WTC11 (cell line): ENCODE data around the gene ST6GAL1. TPM values are rescaled to one million over a fixed set of nuclear protein-coding genes. Genes with fewer than 3 reads are reported as not detected.
"Not testable (repeated sequence)": the region's sequence is repeated elsewhere in the genome, so short reads cannot be mapped to it uniquely, and the experiment has no call there.

Source experiments
- ATAC-seq: fragments of 200-7000 bp; cut with Tn5 transposase; 2 replicates; pipeline ENCODE4 v1.10.0; 2021; ENCODE audit warnings: mild to moderate bottlenecking, moderate library complexity
- CTCF ChIA-PET: fragments of 300-600 bp; sonication (Branson Sonifier 250); formaldehyde crosslinking; loops from one replicate; lab custom pipeline; 2021; ENCODE audit warnings: antibody characterized with exemption; lab: Charles Lee
- POLR2A ChIA-PET: fragments of 350-600 bp; sonication (Branson Sonifier 250); formaldehyde crosslinking; loops from one replicate; lab custom pipeline; 2021; ENCODE audit warnings: antibody characterized with exemption; lab: Charles Lee
- DNase-seq: peaks from one replicate; pipeline ENCODE4 v3.0.0; 2021; ENCODE audit warnings: low spot score
- H3K27ac Mint-ChIP-seq: 2 replicates; pipeline ENCODE4 v1.8.0; 2021; ENCODE audit warnings: mixed read lengths
- H3K27me3 Mint-ChIP-seq: 2 replicates; pipeline ENCODE4 v1.8.0; 2021; ENCODE audit warnings: low read depth, mild to moderate bottlenecking, moderate library complexity, mixed read lengths
- H3K36me3 Mint-ChIP-seq: 2 replicates; pipeline ENCODE4 v1.8.0; 2021; ENCODE audit warnings: mixed read lengths
- H3K4me1 Mint-ChIP-seq: 2 replicates; pipeline ENCODE4 v1.8.0; 2022; ENCODE audit warnings: mixed read lengths
- H3K4me3 Mint-ChIP-seq: 2 replicates; pipeline ENCODE4 v1.8.0; 2021; ENCODE audit warnings: mild to moderate bottlenecking, moderate library complexity, mixed read lengths
- H3K9me3 Mint-ChIP-seq: 2 replicates; pipeline ENCODE4 v1.8.0; 2021; ENCODE audit warnings: mixed read lengths
- ATF1 ChIP-seq: sonication (generic); formaldehyde crosslinking; IDR thresholded peaks from 2 replicates; pipeline ENCODE4 v1.8.1; 2023; ENCODE audit warnings: mild to moderate bottlenecking, moderate library complexity, missing genetic modification reagents
- ATF6 ChIP-seq: sonication (generic); formaldehyde crosslinking; IDR thresholded peaks from 2 replicates; pipeline ENCODE4 v1.8.1; 2023; ENCODE audit warnings: mild to moderate bottlenecking, missing genetic modification reagents
- ELF4 ChIP-seq: sonication (generic); formaldehyde crosslinking; IDR thresholded peaks from 2 replicates; pipeline ENCODE4 v1.8.1; 2022; ENCODE audit warnings: low read depth, mild to moderate bottlenecking, moderate library complexity, missing genetic modification reagents
- ESRRA ChIP-seq: sonication (generic); formaldehyde crosslinking; IDR thresholded peaks from 2 replicates; pipeline ENCODE4 v1.8.1; 2022; ENCODE audit warnings: mild to moderate bottlenecking, missing genetic modification reagents, borderline replicate concordance
- GABPB1 ChIP-seq: sonication (generic); formaldehyde crosslinking; IDR thresholded peaks from 2 replicates; pipeline ENCODE4 v1.8.1; 2023; ENCODE audit warnings: mild to moderate bottlenecking, missing genetic modification reagents
- GTF2I ChIP-seq: fragments of 250-450 bp; sonication (Bioruptor Pico); conservative IDR thresholded peaks from 2 replicates; pipeline ENCODE4 v1.4.0; 2021; ENCODE audit warnings: mild to moderate bottlenecking
- KAT7 ChIP-seq: sonication (generic); formaldehyde crosslinking; IDR thresholded peaks from 2 replicates; pipeline ENCODE4 v1.8.1; 2023; ENCODE audit warnings: missing genetic modification reagents, mild to moderate bottlenecking, borderline replicate concordance
- MYBL2 ChIP-seq: sonication (generic); formaldehyde crosslinking; IDR thresholded peaks from 2 replicates; pipeline ENCODE4 v1.8.1; 2023; ENCODE audit warnings: mild to moderate bottlenecking, moderate library complexity, missing genetic modification reagents
- NR1H2 ChIP-seq: sonication (generic); formaldehyde crosslinking; IDR thresholded peaks from 2 replicates; pipeline ENCODE4 v1.9.0; 2021; ENCODE audit warnings: mild to moderate bottlenecking, moderate library complexity, missing genetic modification reagents
- PRRX2 ChIP-seq: fragments of 250-450 bp; sonication (Bioruptor Pico); IDR thresholded peaks from 2 replicates; pipeline ENCODE4 v1.8.0; 2021; ENCODE audit warnings: mild to moderate bottlenecking
- TEAD1 ChIP-seq: sonication (generic); formaldehyde crosslinking; IDR thresholded peaks from 2 replicates; pipeline ENCODE4 v1.8.0; 2022; ENCODE audit warnings: mild to moderate bottlenecking, missing genetic modification reagents
- USF1 ChIP-seq: sonication (generic); formaldehyde crosslinking; IDR thresholded peaks from 2 replicates; pipeline ENCODE4 v1.8.0; 2022; ENCODE audit warnings: mild to moderate bottlenecking, missing genetic modification reagents
- ZNF219 ChIP-seq: sonication (generic); formaldehyde crosslinking; IDR thresholded peaks from 2 replicates; pipeline ENCODE4 v1.8.0; 2023; ENCODE audit warnings: missing genetic modification reagents, mild to moderate bottlenecking, borderline replicate concordance
- ZNF423 ChIP-seq: fragments of 250-450 bp; sonication (Bioruptor Pico); IDR thresholded peaks from 2 replicates; pipeline ENCODE4 v2.1.2; 2022; ENCODE audit warnings: mild to moderate bottlenecking, moderate library complexity
- ZNF671 ChIP-seq: fragments of 250-450 bp; sonication (Bioruptor Pico); IDR thresholded peaks from 2 replicates; pipeline ENCODE4 v1.8.0; 2021; ENCODE audit warnings: mild to moderate bottlenecking
- total RNA-seq: library from RNA; stranded (reverse); gene quantifications from 3 replicates; pipeline ENCODE4 v1.2.3, GENCODE V29; 2021
- TF ChIP-seq, protein P1 (sequence below): fragments of 250-450 bp; sonication (Bioruptor Pico); IDR thresholded peaks from 2 replicates; pipeline ENCODE4 v1.9.0; 2021; ENCODE audit warnings: mild to moderate bottlenecking
- TF ChIP-seq, protein P2 (sequence below): sonication (generic); formaldehyde crosslinking; IDR thresholded peaks from 2 replicates; pipeline ENCODE4 v1.8.1; 2023; ENCODE audit warnings: mild to moderate bottlenecking, missing genetic modification reagents, moderate library complexity
- TF ChIP-seq, protein P3 (sequence below): sonication (generic); formaldehyde crosslinking; IDR thresholded peaks from 2 replicates; pipeline ENCODE4 v1.8.0; 2022; ENCODE audit warnings: mild to moderate bottlenecking, missing genetic modification reagents
- TF ChIP-seq, protein P4 (sequence below): sonication (generic); formaldehyde crosslinking; IDR thresholded peaks from 2 replicates; pipeline ENCODE4 v1.8.1; 2022; ENCODE audit warnings: missing genetic modification reagents, borderline replicate concordance

The ST6GAL1 gene
- total RNA-seq, 1 experiment from 2014 or later, result 87.5 TPM

DNA sequence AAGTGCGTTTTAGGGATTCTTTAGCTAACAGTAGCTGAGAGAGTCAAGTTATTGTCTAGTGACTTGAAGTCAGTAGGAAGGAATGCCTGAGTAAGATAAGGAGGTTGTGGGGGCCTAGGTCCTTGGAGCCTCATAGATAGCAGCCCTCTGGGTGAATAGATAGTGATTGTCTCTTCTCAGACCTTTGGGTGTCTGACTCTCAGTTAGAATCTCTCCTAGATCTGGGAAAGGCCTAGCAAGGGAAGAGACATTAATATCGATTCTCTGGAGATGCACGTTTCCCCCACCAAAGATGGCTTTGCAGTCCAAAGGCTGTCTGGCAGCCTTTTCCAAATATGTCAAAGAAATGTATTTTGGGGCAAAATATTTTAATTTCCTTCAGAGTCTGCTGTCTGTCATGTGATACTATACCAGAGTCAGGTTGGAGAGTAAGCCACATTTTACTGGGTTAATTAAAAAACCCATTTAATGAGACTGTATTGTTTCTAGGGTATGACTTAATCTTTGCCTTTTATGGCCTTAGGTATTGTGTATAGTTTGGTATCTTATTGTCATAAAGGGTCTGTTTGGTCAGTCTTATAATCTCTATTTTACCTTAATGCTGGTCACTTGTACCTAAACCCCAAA lies 92.2 kb downstream of the ST6GAL1 start:
- H3K4me3 Mint-ChIP-seq, result no peak overlapping the region
- H3K36me3 Mint-ChIP-seq, result peaks cover 17% of the 10 kb centered on the region
- no peaks in the 10 kb centered on the region for H3K27me3 Mint-ChIP-seq
- CTCF ChIA-PET, result interaction anchor here (0.8 to 1.0 kb wide), 2 partner anchors 143 to 173 kb away, joined by 3 read pairs; no protein-coding TSS in a partner anchor
- ATAC-seq (no peak), DNase-seq (no peak)
- POLR2A ChIA-PET, result no interaction called here
- TF ChIP-seq PRRX2, result no peak
- TF ChIP-seq, protein P1, sequence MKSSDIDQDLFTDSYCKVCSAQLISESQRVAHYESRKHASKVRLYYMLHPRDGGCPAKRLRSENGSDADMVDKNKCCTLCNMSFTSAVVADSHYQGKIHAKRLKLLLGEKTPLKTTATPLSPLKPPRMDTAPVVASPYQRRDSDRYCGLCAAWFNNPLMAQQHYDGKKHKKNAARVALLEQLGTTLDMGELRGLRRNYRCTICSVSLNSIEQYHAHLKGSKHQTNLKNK (CRISPR knock-in tag), result no peak
- no peak for TF ChIP-seq ZNF423 (CRISPR knock-in tag)
- no peak for TF ChIP-seq ESRRA (CRISPR knock-in tag)
- TF ChIP-seq GTF2I, result no peak
- TF ChIP-seq, protein P2, sequence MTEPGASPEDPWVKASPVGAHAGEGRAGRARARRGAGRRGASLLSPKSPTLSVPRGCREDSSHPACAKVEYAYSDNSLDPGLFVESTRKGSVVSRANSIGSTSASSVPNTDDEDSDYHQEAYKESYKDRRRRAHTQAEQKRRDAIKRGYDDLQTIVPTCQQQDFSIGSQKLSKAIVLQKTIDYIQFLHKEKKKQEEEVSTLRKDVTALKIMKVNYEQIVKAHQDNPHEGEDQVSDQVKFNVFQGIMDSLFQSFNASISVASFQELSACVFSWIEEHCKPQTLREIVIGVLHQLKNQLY (CRISPR knock-in tag), result no peak
- H3K9me3 Mint-ChIP-seq, result peaks cover 5% of the 10 kb centered on the region
- H3K27ac Mint-ChIP-seq, result no peak overlapping the region
- H3K4me1 Mint-ChIP-seq, result peaks cover 33% of the 10 kb centered on the region

DNA sequence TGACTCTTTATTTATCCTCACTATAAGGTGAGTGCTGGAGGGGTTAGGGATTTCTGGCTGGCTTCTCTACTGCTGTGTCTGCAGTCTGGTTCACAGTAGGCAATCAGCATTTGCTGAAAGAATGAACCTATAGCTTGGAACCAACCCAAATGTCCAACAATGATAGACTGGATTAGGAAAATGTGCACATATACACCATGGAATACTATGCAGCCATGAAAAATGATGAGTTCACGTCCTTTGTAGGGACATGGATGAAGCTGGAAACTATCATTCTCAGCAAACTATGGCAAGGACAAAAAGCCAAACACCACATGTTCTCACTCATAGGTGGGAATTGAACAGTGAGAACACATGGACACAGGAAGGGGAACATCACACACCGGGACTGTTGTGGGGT lies 93.0 kb downstream of the ST6GAL1 start:
- CTCF ChIA-PET, POLR2A ChIA-PET, H3K9me3 Mint-ChIP-seq, ATAC-seq, DNase-seq, H3K27ac Mint-ChIP-seq, H3K27me3 Mint-ChIP-seq, H3K4me3 Mint-ChIP-seq: not testable (repeated sequence)
- H3K4me1 Mint-ChIP-seq, result peaks cover 33% of the 10 kb centered on the region
- peaks cover 15% of the 10 kb centered on the region for H3K36me3 Mint-ChIP-seq

GRCh38 chr3:187024536-187025226 lies 94.4 kb downstream of the ST6GAL1 start:
- ChIA-PET POLR2A (no interaction called here), CTCF (no interaction called here)
- TF ChIP-seq, protein P3, sequence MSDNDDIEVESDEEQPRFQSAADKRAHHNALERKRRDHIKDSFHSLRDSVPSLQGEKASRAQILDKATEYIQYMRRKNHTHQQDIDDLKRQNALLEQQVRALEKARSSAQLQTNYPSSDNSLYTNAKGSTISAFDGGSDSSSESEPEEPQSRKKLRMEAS (CRISPR knock-in tag), result no peak
- TF ChIP-seq ELF4 (CRISPR knock-in tag) (no peak), NR1H2 (CRISPR knock-in tag) (no peak), MYBL2 (CRISPR knock-in tag) (no peak), ZNF671 (CRISPR knock-in tag) (no peak), GABPB1 (CRISPR knock-in tag) (no peak), ATF6 (CRISPR knock-in tag) (no peak), KAT7 (CRISPR knock-in tag) (no peak), ZNF219 (CRISPR knock-in tag) (no peak), ESRRA (CRISPR knock-in tag) (no peak), TEAD1 (CRISPR knock-in tag) (no peak), ATF1 (no peak), USF1 (CRISPR knock-in tag) (no peak)
- TF ChIP-seq, protein P4, sequence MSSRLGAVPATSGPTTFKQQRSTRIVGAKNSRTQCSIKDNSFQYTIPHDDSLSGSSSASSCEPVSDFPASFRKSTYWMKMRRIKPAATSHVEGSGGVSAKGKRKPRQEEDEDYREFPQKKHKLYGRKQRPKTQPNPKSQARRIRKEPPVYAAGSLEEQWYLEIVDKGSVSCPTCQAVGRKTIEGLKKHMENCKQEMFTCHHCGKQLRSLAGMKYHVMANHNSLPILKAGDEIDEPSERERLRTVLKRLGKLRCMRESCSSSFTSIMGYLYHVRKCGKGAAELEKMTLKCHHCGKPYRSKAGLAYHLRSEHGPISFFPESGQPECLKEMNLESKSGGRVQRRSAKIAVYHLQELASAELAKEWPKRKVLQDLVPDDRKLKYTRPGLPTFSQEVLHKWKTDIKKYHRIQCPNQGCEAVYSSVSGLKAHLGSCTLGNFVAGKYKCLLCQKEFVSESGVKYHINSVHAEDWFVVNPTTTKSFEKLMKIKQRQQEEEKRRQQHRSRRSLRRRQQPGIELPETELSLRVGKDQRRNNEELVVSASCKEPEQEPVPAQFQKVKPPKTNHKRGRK (CRISPR knock-in tag), result no peak
- DNase-seq (no peak), ATAC-seq (no peak)
- Mint-ChIP-seq H3K4me1 (peaks cover 23% of the 10 kb centered on the region), H3K27ac (peak overlapping the region; percentile 60), H3K27me3 (no peaks in the 10 kb centered on the region), H3K9me3 (peaks cover 8% of the 10 kb centered on the region), H3K4me3 (no peak overlapping the region), H3K36me3 (peaks cover 24% of the 10 kb centered on the region)
